Measurements from ENCODE around the gene IL3. TPM values are rescaled to one million over a fixed set of nuclear protein-coding genes. Genes with fewer than 3 reads are reported as not detected.

IL3 gene
- total and polyA plus RNA-seq, 8 donors, result not detected

- intact Hi-C loops (cut with DNase I; ENCODE audit: low total_unique reads), result no loop called here
Observed at GRCh38 chr5:132073231-132074013, 13.0 kb downstream of the IL3 start, which contains the start of gene CSF2. Gene CSF2, plus strand, starts transcription at chr5:132073789. Its CDS starts 35 bp downstream, at chr5:132073824.

GRCh38 chr5:132074091-132074771 lies 13.8 kb downstream of the IL3 start:
- WGBS, 5 donors, result 53 to 92% (median 78%) methylated on average over 3 to 7 of the region's 7 CpGs
- peak in 1 of 2 donors; percentile 16 for DNase-seq
- H3K27ac ChIP-seq, result no peak overlapping the region

More at GRCh38 chr5:132073231-132074013, 13.0 kb downstream of the IL3 start, which contains the start of gene CSF2:
- Histone ChIP-seq H3K27me3 (no peaks in the 10 kb centered on the region), H3K36me3 (no peaks in the 10 kb centered on the region), H3K4me1 (peaks cover 5 to 37% (median 16%) of the 10 kb centered on the region in 4 donors), H3K27ac (peak within 1 kb of the TSS in 1 of 5 donors; percentile 33), H3K4me3 (no peak within 1 kb of the TSS), H3K9me3 (no peaks in the 10 kb centered on the region)
- TF ChIP-seq POLR2AphosphoS5 (IDR thresholded peaks at IDR 0.05), result no peak
- no peak for TF ChIP-seq EP300 (IDR thresholded peaks at IDR 0.05)
- no peak for TF ChIP-seq CTCF (IDR thresholded peaks at IDR 0.05)
- no peak for TF ChIP-seq POLR2A (IDR thresholded peaks at IDR 0.05)
- peak in 1 of 2 donors; percentile 69 for DNase-seq
- WGBS, 5 donors, result 55 to 78% (median 63%) methylated on average over 12 of the region's 12 CpGs

GRCh38 chr5:132074772-132075718 lies 14.6 kb downstream of the IL3 start:
- H3K4me1 ChIP-seq, result peaks cover 5 to 37% (median 16%) of the 10 kb centered on the region in 4 donors
- DNase-seq, result peak in 1 of 2 donors; percentile 31
- H3K9me3 ChIP-seq, result no peaks in the 10 kb centered on the region
- 78 to 85% (median 83%) methylated on average over 6 to 16 of the region's 16 CpGs for WGBS, 5 donors
- no peak overlapping the region for H3K4me3 ChIP-seq
- no peaks in the 10 kb centered on the region for H3K27me3 ChIP-seq
- TF ChIP-seq POLR2AphosphoS5 (IDR thresholded peaks at IDR 0.05) (no peak), EP300 (IDR thresholded peaks at IDR 0.05) (no peak), CTCF (IDR thresholded peaks at IDR 0.05) (no peak), POLR2A (IDR thresholded peaks at IDR 0.05) (no peak)
- no peaks in the 10 kb centered on the region for H3K36me3 ChIP-seq
- no peak overlapping the region for H3K27ac ChIP-seq
- intact Hi-C loops (cut with DNase I; ENCODE audit: low total_unique reads), result no loop called here

More at GRCh38 chr5:132074091-132074771, 13.8 kb downstream of the IL3 start:
- no peaks in the 10 kb centered on the region for H3K9me3 ChIP-seq
- H3K4me3 ChIP-seq, result no peak overlapping the region
- H3K27me3 ChIP-seq, result no peaks in the 10 kb centered on the region
- H3K4me1 ChIP-seq, result peaks cover 5 to 37% (median 16%) of the 10 kb centered on the region in 4 donors
- intact Hi-C loops (cut with DNase I; ENCODE audit: low total_unique reads), result no loop called here
- H3K36me3 ChIP-seq, result no peaks in the 10 kb centered on the region
- TF ChIP-seq CTCF (IDR thresholded peaks at IDR 0.05) (no peak), EP300 (IDR thresholded peaks at IDR 0.05) (no peak), POLR2AphosphoS5 (IDR thresholded peaks at IDR 0.05) (no peak), POLR2A (IDR thresholded peaks at IDR 0.05) (no peak)

- H3K4me3 ChIP-seq, result no peak overlapping the region
- H3K27ac ChIP-seq, result no peak overlapping the region
- peaks cover 5 to 37% (median 16%) of the 10 kb centered on the region in 4 donors for H3K4me1 ChIP-seq
- H3K36me3 ChIP-seq, result no peaks in the 10 kb centered on the region
- TF ChIP-seq POLR2A (IDR thresholded peaks at IDR 0.05) (no peak), CTCF (IDR thresholded peaks at IDR 0.05) (no peak), POLR2AphosphoS5 (IDR thresholded peaks at IDR 0.05) (no peak), EP300 (IDR thresholded peaks at IDR 0.05) (no peak)
- DNase-seq, result no peak
- intact Hi-C loops (cut with DNase I; ENCODE audit: low total_unique reads), result no loop called here
- no peaks in the 10 kb centered on the region for H3K27me3 ChIP-seq
- 84 to 93% (median 86%) methylated on average over 2 of the region's 2 CpGs for WGBS, 5 donors
- no peaks in the 10 kb centered on the region for H3K9me3 ChIP-seq
Observed at GRCh38 chr5:132075719-132076077, 15.2 kb downstream of the IL3 start.
